Common myeloid progenitor, CD34-positive (primary cell): ENCODE results near the gene ABCC3.
A peak's percentile ranks its signal among the peaks of the same experiment; 100 is the strongest.
"Not testable (repeated sequence)": the region's sequence is repeated elsewhere in the genome, so short reads cannot be mapped to it uniquely, and the experiment has no call there.

Experiments
- CTCF ChIA-PET: fragments of 350-600 bp; sonication (Branson Sonifier 250); formaldehyde crosslinking; loops from one replicate; lab custom pipeline; 2021; ENCODE audit warnings: antibody characterized with exemption; lab: Charles Lee
- POLR2A ChIA-PET: fragments of 350-600 bp; sonication (Branson Sonifier 250); formaldehyde crosslinking; loops from one replicate; lab custom pipeline; 2021; ENCODE audit warnings: antibody characterized with exemption; lab: Charles Lee
- DNase-seq, 3 donors: peaks; one replicate each; pipeline versions ENCODE4 v3.0.0 to v3.0.0-alpha.2; 2013
- H3K27ac ChIP-seq, 2 experiments: 1 replicate in 1 of 2; 2 replicates in 1 of 2; pipeline ENCODE4 v1.7.0; 2013; ENCODE audit warnings: inconsistent platforms in 2 of 2, low read length in 2 of 2, mild to moderate bottlenecking in 2 of 2, low read depth in 1 of 2, moderate library complexity in 1 of 2; ENCODE audit not compliant: severe bottlenecking in 2 of 2, insufficient read depth in 1 of 2, poor library complexity in 1 of 2
- H3K27me3 ChIP-seq, 5 experiments: replicated peaks in 2 of 5; 1 replicate in 3 of 5; 2 replicates in 2 of 5; pipeline versions ENCODE4 v1.6.1 to v1.7.0; 2013; ENCODE audit warnings: low read length in 4 of 5, mild to moderate bottlenecking in 2 of 5, moderate library complexity in 2 of 5, inconsistent platforms in 1 of 5; ENCODE audit not compliant: insufficient read depth in 5 of 5, control insufficient read depth in 4 of 5
- H3K36me3 ChIP-seq, 4 experiments: 1 replicate in 2 of 4; 2 replicates in 2 of 4; pipeline versions ENCODE4 v1.6.1 to v1.7.0; 2013; ENCODE audit warnings: low read length in 3 of 4, control low read depth in 1 of 4, mild to moderate bottlenecking in 1 of 4; ENCODE audit not compliant: control insufficient read depth in 4 of 4, insufficient read depth in 4 of 4
- H3K4me1 ChIP-seq, 4 experiments: 1 replicate in 3 of 4; 2 replicates in 1 of 4; pipeline versions ENCODE4 v1.6.1 to v1.7.1; 2013; ENCODE audit warnings: low read length in 3 of 4, mild to moderate bottlenecking in 3 of 4, control low read depth in 1 of 4, inconsistent platforms in 1 of 4, moderate library complexity in 1 of 4; ENCODE audit not compliant: control insufficient read depth in 4 of 4, insufficient read depth in 4 of 4; ENCODE audit errors: control extremely low read depth in 1 of 4
- H3K4me3 ChIP-seq, 7 experiments: 1 replicate in 4 of 7; 2 replicates in 3 of 7; pipeline versions ENCODE4 v1.5.1 to v1.7.0; 2013; ENCODE audit warnings: mild to moderate bottlenecking in 7 of 7, low read length in 6 of 7, moderate library complexity in 6 of 7, inconsistent platforms in 2 of 7, low read depth in 2 of 7, control low read depth in 1 of 7; ENCODE audit not compliant: insufficient read depth in 4 of 7, control insufficient read depth in 1 of 7; ENCODE audit errors: extremely low read depth in 1 of 7
- H3K9me3 ChIP-seq, 5 experiments: 1 replicate in 4 of 5; 2 replicates in 1 of 5; pipeline versions ENCODE4 v1.6.1 to v1.7.1; 2013; ENCODE audit warnings: low read length in 4 of 5, mild to moderate bottlenecking in 2 of 5, inconsistent platforms in 1 of 5, low read depth in 1 of 5, moderate library complexity in 1 of 5; ENCODE audit not compliant: control insufficient read depth in 4 of 5, insufficient read depth in 2 of 5; ENCODE audit errors: control extremely low read depth in 1 of 5
- WGBS: methylation state at CpG from one replicate; pipeline ENCODE4 v1.1.5; 2013; ENCODE audit not compliant: insufficient coverage; 5-methylcytosine and 5-hydroxymethylcytosine counted together

The ABCC3 gene

GRCh38 chr17:50708050-50709000 is 73.6 kb downstream of the ABCC3 start:
- POLR2A ChIA-PET: interaction anchor here (1.6 kb wide), 1 partner anchor 19 kb away, joined by 3 read pairs; no protein-coding TSS in a partner anchor
- DNase-seq: peak in 2 of 3 donors; percentile 14 to 34
- no peaks in the 10 kb centered on the region for H3K27me3 ChIP-seq
- peak overlapping the region in 6 of 7 experiments; percentile 75 to 95 (median 80) for H3K4me3 ChIP-seq
- peaks cover 0 to 12% (median 5%) of the 10 kb centered on the region in 4 experiments for H3K36me3 ChIP-seq
- H3K9me3 ChIP-seq: no peaks in the 10 kb centered on the region
- CTCF ChIA-PET: interaction anchor here (0.6 kb wide), 1 partner anchor 27 kb away, joined by 3 read pairs; no protein-coding TSS in a partner anchor
- WGBS: 0% methylated on average over 1 of the region's 6 CpGs
- peaks cover 12 to 30% (median 25%) of the 10 kb centered on the region in 4 experiments for H3K4me1 ChIP-seq
- H3K27ac ChIP-seq: peak overlapping the region; percentile 89 to 98

- ChIA-PET POLR2A (interaction anchor here (0.7 kb wide), 1 partner anchor 10 kb away, joined by 5 read pairs; the partner anchor contains the start of gene LUC7L3), CTCF (interaction anchor here (0.6 kb wide), 1 partner anchor 27 kb away, joined by 3 read pairs; no protein-coding TSS in a partner anchor)
- H3K9me3 ChIP-seq, H3K27me3 ChIP-seq, DNase-seq, H3K36me3 ChIP-seq: not testable (repeated sequence)
- peak overlapping the region; percentile 89 to 98 for H3K27ac ChIP-seq
- H3K4me1 ChIP-seq: peaks cover 12 to 30% (median 24%) of the 10 kb centered on the region in 4 experiments
- WGBS: 100% methylated on average over 1 of the region's 4 CpGs
- H3K4me3 ChIP-seq: peak overlapping the region in 6 of 7 experiments; percentile 75 to 95 (median 80)
These were observed 74.4 kb downstream of the ABCC3 start for GRCh38 chr17:50709053-50709452.

- Histone ChIP-seq H3K9me3 (no peaks in the 10 kb centered on the region), H3K27me3 (no peaks in the 10 kb centered on the region), H3K4me1 (peaks cover 12 to 30% (median 24%) of the 10 kb centered on the region in 4 experiments), H3K36me3 (no peaks in the 10 kb centered on the region), H3K4me3 (no peak overlapping the region), H3K27ac (no peak overlapping the region)
- ChIA-PET CTCF (no interaction called here), POLR2A (no interaction called here)
- DNase-seq: no peak
- WGBS: 100% methylated on average over 2 of the region's 2 CpGs
These were observed 75.3 kb downstream of the ABCC3 start for GRCh38 chr17:50710025-50710424.

- no peak for DNase-seq
- WGBS: 85% methylated on average over 2 of the region's 4 CpGs
- ChIA-PET POLR2A (no interaction called here), CTCF (no interaction called here)
- H3K36me3 ChIP-seq: no peaks in the 10 kb centered on the region
- H3K27ac ChIP-seq: no peak overlapping the region
- H3K4me1 ChIP-seq: peaks cover 12 to 30% (median 24%) of the 10 kb centered on the region in 4 experiments
- H3K27me3 ChIP-seq: no peaks in the 10 kb centered on the region
- H3K4me3 ChIP-seq: no peak overlapping the region
- H3K9me3 ChIP-seq: no peaks in the 10 kb centered on the region
These were observed 76.0 kb downstream of the ABCC3 start for GRCh38 chr17:50710650-50711049.

GRCh38 chr17:50712641-50713040 is 78.0 kb downstream of the ABCC3 start:
- H3K27ac ChIP-seq: no peak overlapping the region
- POLR2A ChIA-PET: no interaction called here
- no peaks in the 10 kb centered on the region for H3K36me3 ChIP-seq
- peaks cover 10 to 19% (median 17%) of the 10 kb centered on the region in 4 experiments for H3K4me1 ChIP-seq
- DNase-seq: no peak
- H3K27me3 ChIP-seq: no peaks in the 10 kb centered on the region
- CTCF ChIA-PET: interaction anchor here (1.1 to 1.4 kb wide), 2 partner anchors 9 to 18 kb away, joined by 3 read pairs; no protein-coding TSS in a partner anchor
- H3K4me3 ChIP-seq: no peak overlapping the region
- WGBS: 100% methylated on average over 4 of the region's 9 CpGs
- no peaks in the 10 kb centered on the region for H3K9me3 ChIP-seq

- POLR2A ChIA-PET: no interaction called here
- CTCF ChIA-PET: interaction anchor here (1.0 kb wide), 1 partner anchor 89 kb away, joined by 3 read pairs; no protein-coding TSS in a partner anchor
These were observed 80.8 kb downstream of the ABCC3 start for GRCh38 chr17:50715471-50715870.

More at GRCh38 chr17:50715471-50715870, 80.8 kb downstream of the ABCC3 start:
- Histone ChIP-seq H3K4me3 (no peak overlapping the region), H3K27ac (no peak overlapping the region), H3K27me3 (no peaks in the 10 kb centered on the region), H3K4me1 (peaks cover 0 to 7% (median 4%) of the 10 kb centered on the region in 4 experiments), H3K9me3 (no peaks in the 10 kb centered on the region), H3K36me3 (no peaks in the 10 kb centered on the region)
- 100% methylated on average over 1 of the region's 3 CpGs for WGBS
- DNase-seq: no peak
